ENCODE measurements around the gene KDM7A.

DNA sequence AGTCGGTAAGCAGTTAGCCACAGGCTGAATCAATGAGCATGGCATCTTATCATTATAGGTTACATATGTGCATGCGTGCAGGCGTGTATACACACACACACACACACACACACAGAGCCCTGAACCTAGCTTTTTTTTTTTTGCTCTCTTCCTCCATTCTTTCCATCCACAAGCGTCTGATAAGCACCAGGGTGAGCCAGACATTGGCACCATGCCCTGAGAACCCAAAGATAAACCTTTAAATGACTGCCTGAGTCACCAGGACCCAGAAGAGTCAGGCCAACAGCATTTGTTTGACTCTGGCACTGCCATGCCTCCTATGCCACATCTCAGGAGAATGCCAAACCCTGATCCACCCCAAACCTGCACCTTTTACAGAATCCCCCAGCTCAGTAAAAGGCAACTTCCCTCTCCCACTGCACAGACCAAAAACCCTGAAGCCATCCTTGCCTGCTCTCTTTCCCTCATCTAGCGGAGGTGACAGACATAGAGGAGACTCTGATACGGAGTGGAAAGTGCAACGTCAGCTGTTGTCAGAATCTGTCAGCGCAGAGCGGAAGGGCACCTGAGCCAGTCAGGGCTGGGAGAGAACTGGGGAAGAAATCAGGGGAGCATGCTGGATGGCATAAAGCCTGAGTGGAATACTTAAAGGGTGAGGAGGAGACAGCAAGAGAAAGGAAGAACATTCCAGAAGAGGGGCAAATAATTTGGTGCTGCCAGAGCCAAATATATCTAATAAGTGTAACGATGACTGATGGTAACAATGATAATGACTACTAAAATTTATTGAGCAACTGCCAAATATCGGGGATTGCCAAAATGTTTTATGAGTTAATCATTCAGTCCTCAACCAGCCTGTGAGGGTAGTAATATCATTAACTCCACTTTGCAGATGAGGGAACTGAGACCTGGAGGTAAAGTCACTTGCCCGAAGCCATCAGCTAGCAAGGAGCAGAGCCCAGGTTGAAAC lies 117.2 kb downstream of the KDM7A start:
- TF ChIP-seq POLR2A (IDR thresholded peaks at IDR 0.05; ENCODE audit: low read length) (no peak), KDM1A (IDR thresholded peaks at IDR 0.05; ENCODE audit: low read depth) (no peak), RCOR1 (IDR thresholded peaks at IDR 0.05; ENCODE audit: low read depth, low read length) (no peak), SREBF2 (IDR thresholded peaks at IDR 0.05) (no peak), CBX2 (IDR thresholded peaks at IDR 0.05; ENCODE audit: borderline replicate concordance, low read depth) (no peak), KDM5A (IDR thresholded peaks at IDR 0.05) (no peak), RAD21 (conservative IDR thresholded peaks at IDR 0.05 in 1 of 2, IDR thresholded peaks at IDR 0.05 in 1 of 2) (no peak), CEBPB (IDR thresholded peaks at IDR 0.05) (no peak)
- TF ChIP-seq, protein P1, sequence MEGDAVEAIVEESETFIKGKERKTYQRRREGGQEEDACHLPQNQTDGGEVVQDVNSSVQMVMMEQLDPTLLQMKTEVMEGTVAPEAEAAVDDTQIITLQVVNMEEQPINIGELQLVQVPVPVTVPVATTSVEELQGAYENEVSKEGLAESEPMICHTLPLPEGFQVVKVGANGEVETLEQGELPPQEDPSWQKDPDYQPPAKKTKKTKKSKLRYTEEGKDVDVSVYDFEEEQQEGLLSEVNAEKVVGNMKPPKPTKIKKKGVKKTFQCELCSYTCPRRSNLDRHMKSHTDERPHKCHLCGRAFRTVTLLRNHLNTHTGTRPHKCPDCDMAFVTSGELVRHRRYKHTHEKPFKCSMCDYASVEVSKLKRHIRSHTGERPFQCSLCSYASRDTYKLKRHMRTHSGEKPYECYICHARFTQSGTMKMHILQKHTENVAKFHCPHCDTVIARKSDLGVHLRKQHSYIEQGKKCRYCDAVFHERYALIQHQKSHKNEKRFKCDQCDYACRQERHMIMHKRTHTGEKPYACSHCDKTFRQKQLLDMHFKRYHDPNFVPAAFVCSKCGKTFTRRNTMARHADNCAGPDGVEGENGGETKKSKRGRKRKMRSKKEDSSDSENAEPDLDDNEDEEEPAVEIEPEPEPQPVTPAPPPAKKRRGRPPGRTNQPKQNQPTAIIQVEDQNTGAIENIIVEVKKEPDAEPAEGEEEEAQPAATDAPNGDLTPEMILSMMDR (IDR thresholded peaks at IDR 0.05) = no peak
- TF ChIP-seq, protein P2, sequence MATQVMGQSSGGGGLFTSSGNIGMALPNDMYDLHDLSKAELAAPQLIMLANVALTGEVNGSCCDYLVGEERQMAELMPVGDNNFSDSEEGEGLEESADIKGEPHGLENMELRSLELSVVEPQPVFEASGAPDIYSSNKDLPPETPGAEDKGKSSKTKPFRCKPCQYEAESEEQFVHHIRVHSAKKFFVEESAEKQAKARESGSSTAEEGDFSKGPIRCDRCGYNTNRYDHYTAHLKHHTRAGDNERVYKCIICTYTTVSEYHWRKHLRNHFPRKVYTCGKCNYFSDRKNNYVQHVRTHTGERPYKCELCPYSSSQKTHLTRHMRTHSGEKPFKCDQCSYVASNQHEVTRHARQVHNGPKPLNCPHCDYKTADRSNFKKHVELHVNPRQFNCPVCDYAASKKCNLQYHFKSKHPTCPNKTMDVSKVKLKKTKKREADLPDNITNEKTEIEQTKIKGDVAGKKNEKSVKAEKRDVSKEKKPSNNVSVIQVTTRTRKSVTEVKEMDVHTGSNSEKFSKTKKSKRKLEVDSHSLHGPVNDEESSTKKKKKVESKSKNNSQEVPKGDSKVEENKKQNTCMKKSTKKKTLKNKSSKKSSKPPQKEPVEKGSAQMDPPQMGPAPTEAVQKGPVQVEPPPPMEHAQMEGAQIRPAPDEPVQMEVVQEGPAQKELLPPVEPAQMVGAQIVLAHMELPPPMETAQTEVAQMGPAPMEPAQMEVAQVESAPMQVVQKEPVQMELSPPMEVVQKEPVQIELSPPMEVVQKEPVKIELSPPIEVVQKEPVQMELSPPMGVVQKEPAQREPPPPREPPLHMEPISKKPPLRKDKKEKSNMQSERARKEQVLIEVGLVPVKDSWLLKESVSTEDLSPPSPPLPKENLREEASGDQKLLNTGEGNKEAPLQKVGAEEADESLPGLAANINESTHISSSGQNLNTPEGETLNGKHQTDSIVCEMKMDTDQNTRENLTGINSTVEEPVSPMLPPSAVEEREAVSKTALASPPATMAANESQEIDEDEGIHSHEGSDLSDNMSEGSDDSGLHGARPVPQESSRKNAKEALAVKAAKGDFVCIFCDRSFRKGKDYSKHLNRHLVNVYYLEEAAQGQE (IDR thresholded peaks at IDR 0.05) = no peak
- TF ChIP-seq, protein P3, sequence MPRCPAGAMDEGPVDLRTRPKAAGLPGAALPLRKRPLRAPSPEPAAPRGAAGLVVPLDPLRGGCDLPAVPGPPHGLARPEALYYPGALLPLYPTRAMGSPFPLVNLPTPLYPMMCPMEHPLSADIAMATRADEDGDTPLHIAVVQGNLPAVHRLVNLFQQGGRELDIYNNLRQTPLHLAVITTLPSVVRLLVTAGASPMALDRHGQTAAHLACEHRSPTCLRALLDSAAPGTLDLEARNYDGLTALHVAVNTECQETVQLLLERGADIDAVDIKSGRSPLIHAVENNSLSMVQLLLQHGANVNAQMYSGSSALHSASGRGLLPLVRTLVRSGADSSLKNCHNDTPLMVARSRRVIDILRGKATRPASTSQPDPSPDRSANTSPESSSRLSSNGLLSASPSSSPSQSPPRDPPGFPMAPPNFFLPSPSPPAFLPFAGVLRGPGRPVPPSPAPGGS (IDR thresholded peaks at IDR 0.05) = no peak
- TF ChIP-seq, protein P4, sequence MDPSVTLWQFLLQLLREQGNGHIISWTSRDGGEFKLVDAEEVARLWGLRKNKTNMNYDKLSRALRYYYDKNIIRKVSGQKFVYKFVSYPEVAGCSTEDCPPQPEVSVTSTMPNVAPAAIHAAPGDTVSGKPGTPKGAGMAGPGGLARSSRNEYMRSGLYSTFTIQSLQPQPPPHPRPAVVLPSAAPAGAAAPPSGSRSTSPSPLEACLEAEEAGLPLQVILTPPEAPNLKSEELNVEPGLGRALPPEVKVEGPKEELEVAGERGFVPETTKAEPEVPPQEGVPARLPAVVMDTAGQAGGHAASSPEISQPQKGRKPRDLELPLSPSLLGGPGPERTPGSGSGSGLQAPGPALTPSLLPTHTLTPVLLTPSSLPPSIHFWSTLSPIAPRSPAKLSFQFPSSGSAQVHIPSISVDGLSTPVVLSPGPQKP (IDR thresholded peaks at IDR 0.05; ENCODE audit: low read depth, low read length) = no peak

Measured in A549 (cell line).